Lower lobe of right lung (tissue), 2 donors: ENCODE data around the gene NDUFA12. TPM values are rescaled to one million over a fixed set of nuclear protein-coding genes. Genes with fewer than 3 reads are reported as not detected.

Experiments used
- ATAC-seq, 2 donors: fragments of 200-7000 bp; cut with Tn5 transposase; one replicate each; pipeline ENCODE4 v1.9.1; 2020 to 2022; ENCODE audit warnings: mild to moderate bottlenecking in 2 of 2, moderate library complexity in 2 of 2
- DNase-seq: peaks from one replicate; pipeline ENCODE4 v3.0.0-alpha.2; 2020
- H3K27ac ChIP-seq: fragments of 200-600 bp; one replicate; pipeline ENCODE4 v1.8.0; 2022
- H3K27me3 ChIP-seq: fragments of 200-600 bp; one replicate; pipeline ENCODE4 v1.8.0; 2022; ENCODE audit warnings: low read depth
- H3K36me3 ChIP-seq: fragments of 200-600 bp; one replicate; pipeline ENCODE4 v1.8.0; 2022; ENCODE audit warnings: mild to moderate bottlenecking
- H3K4me1 ChIP-seq: fragments of 200-600 bp; one replicate; pipeline ENCODE4 v1.8.0; 2022
- H3K4me3 ChIP-seq: fragments of 200-600 bp; one replicate; pipeline ENCODE4 v1.8.0; 2022; ENCODE audit warnings: mild to moderate bottlenecking
- H3K9me3 ChIP-seq: fragments of 200-600 bp; one replicate; pipeline ENCODE4 v1.8.0; 2022
- CTCF ChIP-seq: fragments of 200-600 bp; IDR thresholded peaks from one replicate; pipeline ENCODE4 v1.8.0; 2022; ENCODE audit warnings: antibody characterized with exemption, mild to moderate bottlenecking
- intact Hi-C: fragments of 100-400 bp; cut with DNase I; formaldehyde crosslinking; loops from one replicate; pipeline ENCODE4 v1.11.0; 2022
- total RNA-seq: library from RNA; stranded (reverse); fragmentation: NEBNext Ultra II Directional; extraction: Animal tissue kit (Norgen Biotek cat#: 25700); gene quantifications from one replicate; pipeline ENCODE4 v1.2.1, GENCODE V29; 2021
- donor health status: DM: no; HTN: yes; CAD: no; lungs with severe emphysema.

Gene NDUFA12
- total RNA-seq, 1 donor from 2014 or later = 65.0 TPM

- no peaks in the 10 kb centered on the region for H3K36me3 ChIP-seq
- no peak for TF ChIP-seq CTCF
- no peaks in the 10 kb centered on the region for H3K9me3 ChIP-seq
- ATAC-seq (no peak), DNase-seq (no peak)
- no peak overlapping the region for H3K4me3 ChIP-seq
- intact Hi-C loops = no loop called here
- peaks cover 13% of the 10 kb centered on the region for H3K4me1 ChIP-seq
- H3K27me3 ChIP-seq = no peaks in the 10 kb centered on the region
- H3K27ac ChIP-seq = no peak overlapping the region
These were observed 60.8 kb downstream of the NDUFA12 start for GRCh38 chr12:94942663-94943062.

GRCh38 chr12:94941440-94941862, 62.0 kb downstream of the NDUFA12 start:
- Histone ChIP-seq H3K4me3 (no peak overlapping the region), H3K36me3 (no peaks in the 10 kb centered on the region), H3K27me3 (no peaks in the 10 kb centered on the region), H3K27ac (no peak overlapping the region), H3K9me3 (no peaks in the 10 kb centered on the region), H3K4me1 (peaks cover 13% of the 10 kb centered on the region)
- DNase-seq = no peak
- TF ChIP-seq CTCF = no peak
- intact Hi-C loops = no loop called here
- ATAC-seq = peak; percentile 66 to 71

- H3K36me3 ChIP-seq = no peaks in the 10 kb centered on the region
These were observed 62.7 kb downstream of the NDUFA12 start for GRCh38 chr12:94940771-94941170.

GRCh38 chr12:94938583-94938982, 64.9 kb downstream of the NDUFA12 start:
- H3K27ac ChIP-seq = no peak overlapping the region
- intact Hi-C loops = no loop called here
- peaks cover 13% of the 10 kb centered on the region for H3K4me1 ChIP-seq
- H3K4me3 ChIP-seq = no peak overlapping the region
- ATAC-seq (no peak), DNase-seq (no peak)
- H3K9me3 ChIP-seq = no peaks in the 10 kb centered on the region
- no peaks in the 10 kb centered on the region for H3K36me3 ChIP-seq
- no peaks in the 10 kb centered on the region for H3K27me3 ChIP-seq
- TF ChIP-seq CTCF = no peak

More at GRCh38 chr12:94940771-94941170, 62.7 kb downstream of the NDUFA12 start:
- H3K4me3 ChIP-seq = no peak overlapping the region
- no peaks in the 10 kb centered on the region for H3K27me3 ChIP-seq
- H3K9me3 ChIP-seq = no peaks in the 10 kb centered on the region
- intact Hi-C loops = no loop called here
- ATAC-seq (no peak), DNase-seq (no peak)
- TF ChIP-seq CTCF = no peak
- no peak overlapping the region for H3K27ac ChIP-seq
- peaks cover 13% of the 10 kb centered on the region for H3K4me1 ChIP-seq

GRCh38 chr12:94930772-94931171, 72.7 kb downstream of the NDUFA12 start:
- Histone ChIP-seq H3K4me1 (no peaks in the 10 kb centered on the region), H3K27ac (no peak overlapping the region), H3K36me3 (no peaks in the 10 kb centered on the region), H3K4me3 (no peak overlapping the region), H3K9me3 (no peaks in the 10 kb centered on the region), H3K27me3 (no peaks in the 10 kb centered on the region)
- no peak for DNase-seq
- intact Hi-C loops = no loop called here
- TF ChIP-seq CTCF = no peak
- ATAC-seq = no peak

GRCh38 chr12:94930216-94930654, 73.3 kb downstream of the NDUFA12 start:
- Histone ChIP-seq H3K27ac (no peak overlapping the region), H3K4me1 (no peaks in the 10 kb centered on the region), H3K36me3 (no peaks in the 10 kb centered on the region), H3K27me3 (no peaks in the 10 kb centered on the region), H3K9me3 (no peaks in the 10 kb centered on the region), H3K4me3 (no peak overlapping the region)
- no peak for TF ChIP-seq CTCF
- DNase-seq (no peak), ATAC-seq (no peak)
- intact Hi-C loops = no loop called here
